EL (cell line): ENCODE results near the gene DNPH1.

Source experiments
- DNase-seq: peaks from one replicate; pipeline ENCODE4 v3.0.0-alpha.2; 2016

Gene DNPH1

GRCh38 chr6:43207286-43207685 is 22.0 kb downstream of the DNPH1 start:
- DNase-seq: no peak

- DNase-seq: no peak
Measured at GRCh38 chr6:43205849-43206248, 23.4 kb downstream of the DNPH1 start.

- no peak for DNase-seq
Measured at GRCh38 chr6:43204271-43205105, 24.8 kb downstream of the DNPH1 start.

GRCh38 chr6:43203718-43204095 is 25.6 kb downstream of the DNPH1 start:
- no peak for DNase-seq

GRCh38 chr6:43203029-43203717 is 26.1 kb downstream of the DNPH1 start:
- no peak for DNase-seq

GRCh38 chr6:43202451-43202850 is 26.8 kb downstream of the DNPH1 start:
- no peak for DNase-seq

- no peak for DNase-seq
Measured at GRCh38 chr6:43200541-43200940, 28.7 kb downstream of the DNPH1 start.

GRCh38 chr6:43199912-43200311 is 29.4 kb downstream of the DNPH1 start:
- no peak for DNase-seq

- no peak for DNase-seq
Measured at GRCh38 chr6:43196337-43196736, 32.9 kb downstream of the DNPH1 start.

GRCh38 chr6:43193929-43194328 is 35.4 kb downstream of the DNPH1 start:
- no peak for DNase-seq

GRCh38 chr6:43192911-43193310 is 36.4 kb downstream of the DNPH1 start:
- no peak for DNase-seq

- DNase-seq: no peak
Measured at GRCh38 chr6:43189776-43190304, 39.4 kb downstream of the DNPH1 start.

- DNase-seq: no peak
Measured at GRCh38 chr6:43188426-43188825, 40.9 kb downstream of the DNPH1 start.

- DNase-seq: no peak
Measured at GRCh38 chr6:43187821-43188220, 41.5 kb downstream of the DNPH1 start.

- DNase-seq: no peak
Measured at GRCh38 chr6:43186706-43187105, 42.6 kb downstream of the DNPH1 start.

- DNase-seq: no peak
Measured at GRCh38 chr6:43186019-43186418, 43.3 kb downstream of the DNPH1 start.

GRCh38 chr6:43185391-43185985 is 43.8 kb downstream of the DNPH1 start:
- DNase-seq: no peak

GRCh38 chr6:43184268-43184985 is 44.9 kb downstream of the DNPH1 start:
- DNase-seq: no peak

GRCh38 chr6:43183441-43183840 is 45.8 kb downstream of the DNPH1 start:
- DNase-seq: no peak

GRCh38 chr6:43181942-43182860 is 47.1 kb downstream of the DNPH1 start, which contains the start of gene CUL9:
Gene CUL9, plus strand, starts transcription at chr6:43182196. Its CDS starts 2,115 bp downstream, at chr6:43184311.
- peak; percentile 72 for DNase-seq

GRCh38 chr6:43181621-43181941 is 47.7 kb downstream of the DNPH1 start:
- DNase-seq: no peak

- peak; percentile 24 for DNase-seq
Measured at GRCh38 chr6:43180985-43181384, 48.3 kb downstream of the DNPH1 start.
